IMR-90 (cell line): Measurements from ENCODE around the gene VCL. TPM values are rescaled to one million over a fixed set of nuclear protein-coding genes. Genes with fewer than 3 reads are reported as not detected.
A peak's percentile ranks its signal among the peaks of the same experiment; 100 is the strongest.

Experiments
- ATAC-seq: fragments of 200-7000 bp; cut with Tn5 transposase; 2 replicates; pipeline ENCODE4 v1.9.1; 2020; ENCODE audit warnings: low read depth, mild to moderate bottlenecking, moderate library complexity
- BruUV-seq: library from RNA; stranded (reverse); fragments of 400-500 nt; replicated peaks from 2 replicates; lab custom pipeline; 2021; lab: Mats Ljungman, UMichigan
- CTCF ChIA-PET: fragments of 300-600 bp; formaldehyde crosslinking; extraction: SDS; loops from one replicate; lab custom pipeline; 2021; ENCODE audit warnings: antibody characterized with exemption; lab: Yijun Ruan, JAX
- POLR2A ChIA-PET: fragments of 300-600 bp; sonication (Branson Sonifier 250); formaldehyde crosslinking; loops from one replicate; lab custom pipeline; 2022; ENCODE audit warnings: antibody characterized with exemption; ENCODE audit not compliant: unreplicated experiment; lab: Charles Lee
- DNase-seq: peaks from one replicate; pipeline ENCODE4 v3.0.0; 2013
- H2AFZ ChIP-seq: replicated peaks from 2 replicates; pipeline ENCODE3; 2013; ENCODE audit warnings: low read length, mild to moderate bottlenecking; ENCODE audit not compliant: poor library complexity
- H2AK5ac ChIP-seq: 2 replicates; pipeline ENCODE4 v1.6.1; 2013; ENCODE audit warnings: low read depth, low read length, inconsistent platforms
- H2AK9ac ChIP-seq: replicated peaks from 2 replicates; pipeline ENCODE3; 2013; ENCODE audit warnings: mild to moderate bottlenecking, low read depth, low read length, moderate library complexity; ENCODE audit not compliant: poor library complexity
- H2BK120ac ChIP-seq: 2 replicates; pipeline ENCODE4 v1.6.1; 2013; ENCODE audit warnings: low read depth, low read length, inconsistent platforms
- H2BK15ac ChIP-seq: 3 replicates; pipeline ENCODE4 v1.6.1; 2013; ENCODE audit warnings: low read depth, low read length, inconsistent platforms
- H2BK20ac ChIP-seq: 2 replicates; pipeline ENCODE4 v1.6.1; 2013; ENCODE audit warnings: low read depth, mild to moderate bottlenecking, inconsistent platforms, low read length, moderate library complexity
- H2BK5ac ChIP-seq: 2 replicates; pipeline ENCODE4 v1.6.1; 2013; ENCODE audit warnings: mild to moderate bottlenecking, low read depth, low read length, inconsistent platforms; ENCODE audit not compliant: poor library complexity, severe bottlenecking
- H3K14ac ChIP-seq: replicated peaks from 2 replicates; pipeline ENCODE4 v1.6.1; 2013; ENCODE audit warnings: low read depth, low read length, inconsistent platforms
- H3K18ac ChIP-seq: 2 replicates; pipeline ENCODE4 v1.6.1; 2013; ENCODE audit warnings: low read depth, low read length, control low read depth
- H3K23ac ChIP-seq: 2 replicates; pipeline ENCODE4 v1.6.1; 2013; ENCODE audit warnings: low read depth, low read length, inconsistent platforms
- H3K27ac ChIP-seq: 2 replicates; pipeline ENCODE4 v1.5.1; 2013; ENCODE audit warnings: mild to moderate bottlenecking, control low read depth, low read length; ENCODE audit not compliant: insufficient read depth
- H3K27me3 ChIP-seq: 2 replicates; pipeline ENCODE4 v1.6.1; 2013; ENCODE audit warnings: low read length; ENCODE audit not compliant: control insufficient read depth, insufficient read depth
- H3K36me3 ChIP-seq: 2 replicates; pipeline ENCODE4 v1.6.1; 2013; ENCODE audit warnings: low read length, mixed read lengths; ENCODE audit not compliant: control insufficient read depth, insufficient read depth
- H3K4ac ChIP-seq: 2 replicates; pipeline ENCODE4 v1.6.1; 2013; ENCODE audit warnings: low read depth, low read length, inconsistent platforms
- H3K4me1 ChIP-seq: 2 replicates; pipeline ENCODE4 v1.6.1; 2013; ENCODE audit warnings: low read length, mixed read lengths; ENCODE audit not compliant: control insufficient read depth, insufficient read depth
- H3K4me2 ChIP-seq: 2 replicates; pipeline ENCODE4 v1.6.1; 2013; ENCODE audit warnings: low read depth, mild to moderate bottlenecking, control low read depth, low read length, moderate library complexity
- H3K4me3 ChIP-seq: 2 replicates; pipeline ENCODE4 v1.5.1; 2013; ENCODE audit warnings: low read depth, mild to moderate bottlenecking, control low read depth, low read length, moderate library complexity; ENCODE audit not compliant: insufficient read depth
- H3K56ac ChIP-seq: 2 replicates; pipeline ENCODE4 v1.6.1; 2013; ENCODE audit warnings: low read length, inconsistent platforms; ENCODE audit not compliant: insufficient read depth; ENCODE audit errors: extremely low read depth
- H3K79me1 ChIP-seq, 2 experiments: 2 replicates each; pipeline ENCODE4 v1.6.1; 2013; ENCODE audit warnings: low read length in 2 of 2, inconsistent platforms in 1 of 2, low read depth in 1 of 2
- H3K9ac ChIP-seq: 2 replicates; pipeline ENCODE4 v1.6.1; 2013; ENCODE audit warnings: low read depth, low read length, control low read depth
- H3K9me1 ChIP-seq: 2 replicates; pipeline ENCODE4 v1.6.1; 2013; ENCODE audit warnings: low read length, inconsistent platforms; ENCODE audit not compliant: insufficient read depth
- H3K9me3 ChIP-seq: 2 replicates; pipeline ENCODE4 v1.6.1; 2013; ENCODE audit warnings: low read length; ENCODE audit not compliant: control insufficient read depth, insufficient read depth
- H4K20me1 ChIP-seq: 2 replicates; pipeline ENCODE4 v1.6.1; 2013; ENCODE audit warnings: low read length, inconsistent platforms; ENCODE audit not compliant: insufficient read depth
- H4K5ac ChIP-seq: 2 replicates; pipeline ENCODE4 v1.6.1; 2013; ENCODE audit warnings: mild to moderate bottlenecking, low read depth, low read length, control low read depth
- H4K8ac ChIP-seq, 2 experiments: 2 replicates each; pipeline ENCODE4 v1.6.1; 2013; ENCODE audit warnings: low read depth in 2 of 2, low read length in 2 of 2, control low read depth in 1 of 2, inconsistent platforms in 1 of 2
- H4K91ac ChIP-seq: 2 replicates; pipeline ENCODE4 v1.6.1; 2013; ENCODE audit warnings: low read depth, low read length, inconsistent platforms; ENCODE audit not compliant: insufficient read depth
- CEBPB ChIP-seq: IDR thresholded peaks from 2 replicates; pipeline ENCODE4 v1.6.1; 2012; ENCODE audit warnings: low read depth, low read length, improper control_type of control experiment
- CHD1 ChIP-seq: IDR thresholded peaks from 2 replicates; pipeline ENCODE4 v1.6.1; 2012; ENCODE audit warnings: low read depth, low read length, improper control_type of control experiment
- CTCF ChIP-seq: conservative IDR thresholded peaks from 2 replicates; pipeline ENCODE4 v1.5.1; 2012; ENCODE audit warnings: mild to moderate bottlenecking, low read depth, low read length, improper control_type of control experiment
- FOS ChIP-seq: fragments of 150-350 bp; IDR thresholded peaks from 2 replicates; pipeline ENCODE4 v1.6.1; 2016; ENCODE audit warnings: low read depth, low read length
- MAFK ChIP-seq: IDR thresholded peaks from 2 replicates; pipeline ENCODE4 v1.6.1; 2012; ENCODE audit warnings: low read depth, low read length, improper control_type of control experiment
- MAZ ChIP-seq: IDR thresholded peaks from 2 replicates; pipeline ENCODE4 v1.6.1; 2012; ENCODE audit warnings: low read depth, mild to moderate bottlenecking, low read length, improper control_type of control experiment, moderate library complexity, borderline replicate concordance
- MXI1 ChIP-seq: IDR thresholded peaks from 2 replicates; pipeline ENCODE4 v1.6.1; 2012; ENCODE audit warnings: low read depth, mild to moderate bottlenecking, low read length, moderate library complexity, borderline replicate concordance
- NFE2L2 ChIP-seq: fragments of 150-350 bp; IDR thresholded peaks from 2 replicates; pipeline ENCODE4 v1.6.1; 2016; ENCODE audit warnings: low read depth, mild to moderate bottlenecking, low read length
- POLR2A ChIP-seq: IDR thresholded peaks from 2 replicates; pipeline ENCODE4 v1.6.1; 2012; ENCODE audit warnings: mild to moderate bottlenecking, low read depth, low read length
- RAD21 ChIP-seq: IDR thresholded peaks from 2 replicates; pipeline ENCODE4 v1.6.1; 2012; ENCODE audit warnings: low read length, improper control_type of control experiment
- RCOR1 ChIP-seq: IDR thresholded peaks from 2 replicates; pipeline ENCODE4 v1.6.1; 2012; ENCODE audit warnings: mild to moderate bottlenecking, low read length, improper control_type of control experiment; ENCODE audit not compliant: insufficient replicate concordance
- RFX5 ChIP-seq: IDR thresholded peaks from 2 replicates; pipeline ENCODE4 v1.8.0; 2012; ENCODE audit warnings: low read depth, mild to moderate bottlenecking, low read length, moderate library complexity
- WGBS, 2 experiments: methylation state at CpG; one replicate each; pipeline versions ENCODE4 v1.1.5 to v1.1.7; 2013; ENCODE audit warnings: missing lambda C conversion rate in 2 of 2; ENCODE audit not compliant: insufficient read length in 1 of 2; ENCODE audit errors: extremely low coverage in 2 of 2; 5-methylcytosine and 5-hydroxymethylcytosine counted together
- dilution Hi-C: fragments of 300-500 bp; cut with HindIII; formaldehyde crosslinking; loops from one replicate; pipeline ENCODE4 v1.14.3; 2018; ENCODE audit warnings: low sequenced_read_pairs; ENCODE audit not compliant: unreplicated experiment
- in situ Hi-C: fragments of 300-500 bp; cut with MboI; formaldehyde crosslinking; loops from 3 replicates; pipeline ENCODE4 v1.14.3; 2019; ENCODE audit warnings: low sequenced_read_pairs, inconsistent platforms, mixed read lengths
- intact Hi-C: fragments of 100-400 bp; cut with micrococcal nuclease; formaldehyde crosslinking; loops from 2 replicates; pipeline ENCODE4 v1.10.0; 2022
- polyA plus RNA-seq, 3 experiments: library from polyadenylated mRNA; depleted of rRNA; stranded (reverse); fragments of >200 nt; gene quantifications; 2 replicates each; pipeline ENCODE4 v1.2.3, GENCODE V29; 2012; ENCODE audit warnings: low replicate concordance in 1 of 3
- total RNA-seq: library from RNA; depleted of rRNA; stranded (reverse); fragments of >200 nt; gene quantifications from 2 replicates; pipeline ENCODE4 v1.2.3, GENCODE V29; 2012

Gene VCL
- total and polyA plus RNA-seq, 2 of the 4 experiments (the other 2 are of a cell fraction), result 227 to 283 TPM

DNA sequence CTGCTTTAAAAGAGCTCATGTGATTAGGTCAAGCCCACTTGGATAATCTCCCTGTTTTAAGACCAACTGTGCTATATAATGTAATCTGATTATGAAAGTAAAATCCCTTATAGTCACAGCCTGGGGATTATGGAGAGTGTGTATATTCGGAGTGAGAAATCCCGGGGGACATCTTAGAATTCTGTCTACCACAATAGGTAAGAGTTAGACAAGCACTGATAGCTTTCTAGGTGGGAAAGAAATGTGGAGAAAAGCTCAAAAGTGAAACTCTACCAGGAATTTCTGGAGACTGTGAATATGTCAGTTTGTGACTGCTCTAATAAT lies 2.9 kb upstream of the VCL start:
- Histone ChIP-seq H3K4me2 (peak overlapping the region; percentile 18; the same call in 1 of the 2 replicates), H3K9me1 (0 out of 2 replicates have a peak, but pooled peaks cover 3% of the 10 kb centered on the region), H2AK5ac (no peak overlapping the region), H4K5ac (no peak overlapping the region), H3K4ac (peak overlapping the region; percentile 46; the same call in 1 of the 2 replicates), H2BK20ac (peak overlapping the region; percentile 6; the same call in 1 of the 2 replicates), H3K4me3 (no peak overlapping the region), H3K4me1 (peaks cover 4% of the 10 kb centered on the region; the same call in 1 of the 2 replicates), H3K36me3 (no peaks in the 10 kb centered on the region), H3K27ac (no peak overlapping the region), H3K9me3 (no peaks in the 10 kb centered on the region), H2BK5ac (no peak overlapping the region), H3K18ac (no peak overlapping the region), H2AFZ (no peak overlapping the region), H3K23ac (no peak overlapping the region), H2BK120ac (peak overlapping the region; percentile 45; the same call in 1 of the 2 replicates), H3K56ac (no peak overlapping the region), H3K14ac (no peak overlapping the region), H3K9ac (no peak overlapping the region), H2BK15ac (0 out of 3 replicates have a peak overlapping the region, but pooled peaks have one; percentile 3), H4K8ac (no peak overlapping the region), H2AK9ac (no peak overlapping the region), H3K27me3 (no peaks in the 10 kb centered on the region), H4K20me1 (peaks cover 20% of the 10 kb centered on the region), H4K91ac (no peak overlapping the region), H3K79me1 (peaks cover 0 to 11% of the 10 kb centered on the region in 2 experiments; a peak in 2 of 4 replicates)
- dilution Hi-C loops, result no loop called here
- TF ChIP-seq MXI1 (no peak), NFE2L2 (no peak), CTCF (no peak), RAD21 (no peak), POLR2A (no peak), RCOR1 (no peak), CHD1 (no peak), CEBPB (no peak), FOS (no peak), RFX5 (no peak), MAFK (no peak), MAZ (no peak)
- no CpG with 5 or more reads among the region's 2 CpGs for WGBS, 2 experiments
- DNase-seq, result no peak
- intact Hi-C loops, result loop anchor here (5.0 kb wide), 1 partner anchor 88 kb away; no protein-coding TSS in a partner anchor
- in situ Hi-C loops, result no loop called here
- no peak for ATAC-seq
- BruUV-seq, result no TSS peak
- CTCF ChIA-PET, result no interaction called here
- POLR2A ChIA-PET, result interaction anchor here (0.6 kb wide), 1 partner anchor 104 kb away, joined by 3 read pairs; no protein-coding TSS in a partner anchor
